Tibial nerve (tissue), 4 donors: ENCODE data around the gene KCNT1. TPM values are rescaled to one million over a fixed set of nuclear protein-coding genes. Genes with fewer than 3 reads are reported as not detected.

ENCODE experiments used
- DNase-seq, 2 donors: peaks; one replicate each; pipeline ENCODE4 v3.0.0-alpha.2; 2019; ENCODE audit warnings: low spot score in 2 of 2
- H3K27ac ChIP-seq, 4 donors: fragments of 200-600 bp; sonication (generic) in 3 of 4; one replicate each; pipeline ENCODE4 v1.5.1; 2017 to 2019; ENCODE audit warnings: mild to moderate bottlenecking in 1 of 4
- H3K27me3 ChIP-seq, 2 donors: fragments of 200-600 bp; sonication (generic) in 1 of 2; one replicate each; pipeline versions ENCODE4 v1.5.1 to v1.6.0; 2017 to 2019
- H3K36me3 ChIP-seq, 3 donors: fragments of 200-600 bp; sonication (generic); one replicate each; pipeline ENCODE4 v1.5.1; 2018 to 2019
- H3K4me1 ChIP-seq, 4 donors: fragments of 200-600 bp; sonication (generic) in 3 of 4; one replicate each; pipeline ENCODE4 v1.5.1; 2017 to 2019
- H3K4me3 ChIP-seq, 4 donors: fragments of 200-600 bp; sonication (generic) in 3 of 4; one replicate each; pipeline ENCODE4 v1.5.1; 2017 to 2019; ENCODE audit warnings: mild to moderate bottlenecking in 1 of 4, moderate library complexity in 1 of 4
- H3K9me3 ChIP-seq, 4 donors: fragments of 200-600 bp; sonication (generic) in 3 of 4; one replicate each; pipeline ENCODE4 v1.5.1; 2017 to 2019
- CTCF ChIP-seq, 5 experiments: fragments of 200-600 bp in 3 of 5; fragments of 450-650 bp in 2 of 5; sonication (generic) in 3 of 5; IDR thresholded peaks; one replicate each; pipeline ENCODE4 v1.5.1; 2016 to 2019; ENCODE audit warnings: antibody characterized with exemption in 5 of 5, mild to moderate bottlenecking in 3 of 5, moderate library complexity in 2 of 5
- EP300 ChIP-seq, 2 donors: sonication (generic); formaldehyde crosslinking; IDR thresholded peaks; one replicate each; pipeline ENCODE4 v1.6.1; 2017; ENCODE audit warnings: antibody characterized with exemption in 2 of 2, mild to moderate bottlenecking in 1 of 2
- POLR2A ChIP-seq, 2 donors: fragments of 450-650 bp; IDR thresholded peaks; one replicate each; pipeline ENCODE4 v1.6.1; 2017; ENCODE audit warnings: antibody characterized with exemption in 2 of 2, mild to moderate bottlenecking in 2 of 2, moderate library complexity in 2 of 2
- WGBS, 2 donors: methylation state at CpG; one replicate each; pipeline ENCODE4 v1.1.5; 2018; 5-methylcytosine and 5-hydroxymethylcytosine counted together
- total RNA-seq, 4 donors: library from RNA; depleted of rRNA; stranded (reverse); fragments of >200 nt; gene quantifications; one replicate each; pipeline ENCODE4 v1.1.0, GENCODE V29; 2016

KCNT1 gene
- total RNA-seq, 4 donors from 2014 or later, result under 0.01 to 0.39 TPM; not detected in 2

GRCh38 chr9:135798263-135798585, 96.2 kb downstream of the KCNT1 start:
- no peaks in the 10 kb centered on the region for H3K27me3 ChIP-seq
- TF ChIP-seq POLR2A (IDR thresholded peaks at IDR 0.05), result no peak
- TF ChIP-seq EP300 (IDR thresholded peaks at IDR 0.05), result no peak
- TF ChIP-seq CTCF (IDR thresholded peaks at IDR 0.05), result no peak
- no peak for DNase-seq
- H3K36me3 ChIP-seq, result no peaks in the 10 kb centered on the region
- WGBS, 2 donors, result 77 to 89% methylated on average over 10 of the region's 10 CpGs
- H3K9me3 ChIP-seq, result no peaks in the 10 kb centered on the region
- H3K4me3 ChIP-seq, result no peak overlapping the region
- no peak overlapping the region for H3K27ac ChIP-seq
- peaks cover 0 to 12% (median 0%) of the 10 kb centered on the region in 4 donors for H3K4me1 ChIP-seq

DNA sequence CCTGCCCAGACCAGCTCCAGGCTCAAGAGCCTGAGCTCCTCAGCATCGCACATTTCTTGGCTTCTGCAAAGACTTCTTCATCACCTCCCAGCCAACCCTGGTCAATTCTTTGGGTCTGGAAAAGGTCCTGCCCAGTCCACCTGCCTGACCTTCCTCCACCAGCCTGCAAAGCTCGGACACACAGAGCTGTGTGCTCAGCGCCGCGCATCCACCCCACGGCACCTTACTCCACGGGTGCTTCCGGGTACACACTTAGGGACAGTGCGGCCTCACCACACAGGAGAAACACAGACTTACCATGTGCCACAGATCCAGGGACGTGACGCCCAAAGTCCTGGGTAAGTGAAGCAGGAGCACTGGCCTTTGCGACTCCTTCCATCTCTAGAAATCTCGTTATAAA, 97.3 kb downstream of the KCNT1 start:
- Histone ChIP-seq H3K9me3 (no peaks in the 10 kb centered on the region), H3K4me3 (no peak overlapping the region), H3K4me1 (peaks cover 0 to 12% (median 0%) of the 10 kb centered on the region in 4 donors), H3K27ac (no peak overlapping the region), H3K27me3 (no peaks in the 10 kb centered on the region), H3K36me3 (no peaks in the 10 kb centered on the region)
- DNase-seq, result no peak
- WGBS, 2 donors, result 94 to 95% methylated on average over 13 of the region's 13 CpGs
- TF ChIP-seq POLR2A (IDR thresholded peaks at IDR 0.05) (no peak), EP300 (IDR thresholded peaks at IDR 0.05) (no peak), CTCF (IDR thresholded peaks at IDR 0.05) (no peak)

GRCh38 chr9:135801070-135801469, 99.1 kb downstream of the KCNT1 start:
- Histone ChIP-seq H3K9me3 (no peaks in the 10 kb centered on the region), H3K4me3 (no peak overlapping the region), H3K36me3 (no peaks in the 10 kb centered on the region), H3K4me1 (peaks cover 0 to 18% (median 0%) of the 10 kb centered on the region in 4 donors), H3K27me3 (no peaks in the 10 kb centered on the region), H3K27ac (no peak overlapping the region)
- WGBS, 2 donors, result 92 to 93% methylated on average over 6 of the region's 6 CpGs
- no peak for DNase-seq
- TF ChIP-seq CTCF (IDR thresholded peaks at IDR 0.05) (no peak), EP300 (IDR thresholded peaks at IDR 0.05) (no peak), POLR2A (IDR thresholded peaks at IDR 0.05) (no peak)

- Histone ChIP-seq H3K36me3 (peaks cover 0 to 3% (median 0%) of the 10 kb centered on the region in 3 donors), H3K4me3 (no peak overlapping the region), H3K9me3 (no peaks in the 10 kb centered on the region), H3K27me3 (no peaks in the 10 kb centered on the region), H3K4me1 (peaks cover 0 to 10% (median 0%) of the 10 kb centered on the region in 4 donors), H3K27ac (no peak overlapping the region)
- DNase-seq, result no peak
- 50 to 62% methylated on average over 16 to 18 of the region's 18 CpGs for WGBS, 2 donors
- TF ChIP-seq POLR2A (IDR thresholded peaks at IDR 0.05), result no peak
- no peak for TF ChIP-seq CTCF (IDR thresholded peaks at IDR 0.05)
- no peak for TF ChIP-seq EP300 (IDR thresholded peaks at IDR 0.05)
Measured at GRCh38 chr9:135802876-135803419, 101.0 kb downstream of the KCNT1 start.

GRCh38 chr9:135803441-135803840, 101.5 kb downstream of the KCNT1 start:
- no peak overlapping the region for H3K27ac ChIP-seq
- H3K9me3 ChIP-seq, result no peaks in the 10 kb centered on the region
- peaks cover 0 to 5% (median 0%) of the 10 kb centered on the region in 4 donors for H3K4me1 ChIP-seq
- no peak for DNase-seq
- H3K36me3 ChIP-seq, result peaks cover 0 to 6% (median 0%) of the 10 kb centered on the region in 3 donors
- no peaks in the 10 kb centered on the region for H3K27me3 ChIP-seq
- whole genome bisulfite sequencing, 2 donors, result 93 to 95% methylated on average over 8 to 10 of the region's 10 CpGs
- TF ChIP-seq POLR2A (IDR thresholded peaks at IDR 0.05) (no peak), EP300 (IDR thresholded peaks at IDR 0.05) (no peak), CTCF (IDR thresholded peaks at IDR 0.05) (no peak)
- no peak overlapping the region for H3K4me3 ChIP-seq
